ENCODE measurements around the gene PIKFYVE. TPM values are rescaled to one million over a fixed set of nuclear protein-coding genes. Genes with fewer than 3 reads are reported as not detected.

PIKFYVE gene, protein sequence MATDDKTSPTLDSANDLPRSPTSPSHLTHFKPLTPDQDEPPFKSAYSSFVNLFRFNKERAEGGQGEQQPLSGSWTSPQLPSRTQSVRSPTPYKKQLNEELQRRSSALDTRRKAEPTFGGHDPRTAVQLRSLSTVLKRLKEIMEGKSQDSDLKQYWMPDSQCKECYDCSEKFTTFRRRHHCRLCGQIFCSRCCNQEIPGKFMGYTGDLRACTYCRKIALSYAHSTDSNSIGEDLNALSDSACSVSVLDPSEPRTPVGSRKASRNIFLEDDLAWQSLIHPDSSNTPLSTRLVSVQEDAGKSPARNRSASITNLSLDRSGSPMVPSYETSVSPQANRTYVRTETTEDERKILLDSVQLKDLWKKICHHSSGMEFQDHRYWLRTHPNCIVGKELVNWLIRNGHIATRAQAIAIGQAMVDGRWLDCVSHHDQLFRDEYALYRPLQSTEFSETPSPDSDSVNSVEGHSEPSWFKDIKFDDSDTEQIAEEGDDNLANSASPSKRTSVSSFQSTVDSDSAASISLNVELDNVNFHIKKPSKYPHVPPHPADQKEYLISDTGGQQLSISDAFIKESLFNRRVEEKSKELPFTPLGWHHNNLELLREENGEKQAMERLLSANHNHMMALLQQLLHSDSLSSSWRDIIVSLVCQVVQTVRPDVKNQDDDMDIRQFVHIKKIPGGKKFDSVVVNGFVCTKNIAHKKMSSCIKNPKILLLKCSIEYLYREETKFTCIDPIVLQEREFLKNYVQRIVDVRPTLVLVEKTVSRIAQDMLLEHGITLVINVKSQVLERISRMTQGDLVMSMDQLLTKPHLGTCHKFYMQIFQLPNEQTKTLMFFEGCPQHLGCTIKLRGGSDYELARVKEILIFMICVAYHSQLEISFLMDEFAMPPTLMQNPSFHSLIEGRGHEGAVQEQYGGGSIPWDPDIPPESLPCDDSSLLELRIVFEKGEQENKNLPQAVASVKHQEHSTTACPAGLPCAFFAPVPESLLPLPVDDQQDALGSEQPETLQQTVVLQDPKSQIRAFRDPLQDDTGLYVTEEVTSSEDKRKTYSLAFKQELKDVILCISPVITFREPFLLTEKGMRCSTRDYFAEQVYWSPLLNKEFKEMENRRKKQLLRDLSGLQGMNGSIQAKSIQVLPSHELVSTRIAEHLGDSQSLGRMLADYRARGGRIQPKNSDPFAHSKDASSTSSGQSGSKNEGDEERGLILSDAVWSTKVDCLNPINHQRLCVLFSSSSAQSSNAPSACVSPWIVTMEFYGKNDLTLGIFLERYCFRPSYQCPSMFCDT (N-terminal part only)
- 38.1 and 44.8 TPM in 2 replicates for total RNA-seq

DNA sequence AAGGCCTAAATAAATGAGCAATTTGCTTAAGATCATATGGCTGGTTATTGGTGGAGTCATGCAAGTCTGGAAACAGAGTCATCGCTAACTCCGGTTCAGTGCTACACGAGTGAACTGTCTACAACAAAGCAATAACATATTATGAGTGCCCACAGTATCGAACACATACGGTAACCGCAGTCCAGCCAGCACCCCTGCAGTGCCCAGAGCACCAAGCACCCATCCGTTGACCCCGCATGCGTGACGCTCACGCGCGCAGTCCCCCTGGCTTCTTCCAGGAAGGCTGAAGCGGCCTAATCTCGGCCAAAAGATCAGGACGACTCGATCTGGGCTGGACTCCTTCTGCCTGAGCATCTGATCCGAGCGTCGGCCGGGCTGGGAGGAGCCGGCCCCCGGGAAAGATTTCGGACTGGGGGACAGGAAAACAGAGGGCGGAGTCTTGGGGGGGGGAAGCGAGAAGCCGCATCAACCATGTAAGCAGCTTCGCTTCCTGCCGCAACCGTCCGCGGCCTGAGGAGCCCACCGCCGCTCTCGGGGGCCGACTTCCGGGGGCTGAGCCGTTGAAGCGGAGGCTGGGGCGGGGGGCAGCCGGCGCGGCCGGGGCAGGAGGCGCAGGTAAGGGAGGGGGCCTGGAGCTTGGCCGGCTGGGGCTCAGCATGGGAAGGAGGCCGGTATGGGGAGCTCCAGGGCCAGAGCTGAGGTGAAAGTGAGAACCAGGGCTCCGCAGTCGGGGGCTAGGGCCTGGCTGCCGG, at the start of gene PIKFYVE:
Gene PIKFYVE, plus strand, starts transcription at position 455 of the 752 bp plus-strand sequence. CDS start 5,265 bp downstream, outside the sequence.

DNA sequence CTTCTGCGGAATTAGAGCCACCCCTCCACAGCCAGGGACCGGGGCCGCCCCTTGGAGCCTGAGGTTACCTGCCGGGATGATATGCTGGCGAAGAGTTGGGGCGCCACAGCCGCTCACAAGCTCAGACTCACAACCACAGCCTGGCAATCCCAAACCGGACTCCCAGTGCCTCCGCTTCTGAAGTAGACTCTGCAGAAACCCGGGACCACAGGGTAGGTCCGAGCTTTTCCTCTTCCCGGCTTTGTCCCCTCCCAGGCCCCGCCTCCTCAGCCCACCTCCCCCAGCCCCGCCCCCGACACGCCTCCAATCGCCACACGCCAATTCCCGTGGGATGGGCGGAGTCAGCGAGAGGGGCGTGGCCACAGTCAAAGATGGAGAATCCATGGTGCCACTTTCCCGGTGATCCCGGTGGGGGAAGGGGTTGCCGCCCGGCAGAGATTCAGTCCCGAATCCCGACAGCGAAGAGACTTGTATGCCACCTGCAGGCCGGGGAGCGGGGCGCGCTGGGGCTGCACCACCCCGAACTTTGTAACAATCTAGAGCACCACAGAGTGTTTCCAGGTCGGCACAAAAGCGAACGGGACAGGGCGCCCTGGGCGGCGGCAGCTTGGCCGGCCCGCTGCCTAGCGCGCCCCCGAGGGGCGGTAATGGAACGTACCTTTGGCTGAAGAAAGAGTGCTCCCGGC, 11.0 kb upstream of the PIKFYVE start, which contains the start of gene IDH1:
Gene IDH1, minus strand, starts transcription at position 201 of the 686 bp plus-strand sequence. CDS start 3,520 bp downstream, outside the sequence.

DNA sequence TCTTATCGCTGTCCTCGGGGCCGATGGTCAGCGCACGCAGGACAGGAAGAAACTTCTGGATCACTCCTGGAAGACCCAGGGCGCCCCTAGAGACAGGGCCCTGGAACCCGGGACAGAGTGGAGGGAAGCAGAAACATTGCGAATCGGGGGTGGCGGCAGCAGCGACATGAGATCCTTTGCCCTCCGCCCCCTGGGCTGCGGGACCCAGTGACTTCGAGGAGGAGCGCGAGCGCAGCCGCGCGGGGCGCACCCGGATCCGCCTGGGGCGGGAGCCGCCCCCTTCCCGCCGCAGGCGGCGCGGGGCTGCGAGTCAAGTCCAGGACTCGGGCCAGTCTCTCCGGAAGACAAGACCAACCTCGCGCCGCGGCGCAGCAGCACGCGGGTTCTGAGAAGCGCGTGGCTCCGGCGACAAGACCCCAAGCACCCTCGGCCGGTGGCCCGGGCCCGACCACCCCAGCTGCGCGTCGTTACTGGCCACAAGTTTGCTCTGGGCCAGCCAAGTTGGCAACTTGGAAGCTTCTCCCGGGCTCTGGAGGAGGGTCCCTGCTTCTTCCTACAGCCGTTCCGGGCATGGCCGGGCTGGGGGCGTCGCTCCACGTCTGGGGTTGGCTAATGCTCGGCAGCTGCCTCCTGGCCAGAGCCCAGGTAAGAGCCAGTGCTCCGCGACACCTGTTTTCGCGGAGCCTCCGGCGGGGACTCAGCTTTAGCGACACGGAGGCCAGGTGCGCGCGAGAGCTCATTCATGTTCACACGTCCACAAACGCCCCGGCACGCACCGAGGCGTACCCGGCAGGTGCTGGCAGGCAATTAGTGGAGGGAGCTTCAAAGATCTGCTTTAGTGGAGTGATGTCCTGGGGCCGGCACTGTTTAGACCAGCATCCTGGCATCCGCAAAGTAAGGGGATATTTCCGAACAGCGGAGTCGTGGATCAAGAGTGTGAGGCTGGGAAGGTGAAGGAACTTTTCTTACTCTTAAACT, 140.7 kb downstream of the PIKFYVE start, which contains the start of gene PTH2R:
Gene PTH2R, plus strand, starts transcription at position 319 of the 978 bp plus-strand sequence. Its CDS starts 252 bp downstream, at position 571.

Other genes with a start within 250 kb of the PIKFYVE start
- 11.7 and 16.6 TPM in 2 replicates for gene PLEKHM3, start 240.7 kb upstream of the PIKFYVE start, total RNA-seq
- gene CRYGD, start 141.7 kb upstream of the PIKFYVE start, total RNA-seq: not detected in 2 replicates
- not detected in 2 replicates for gene CRYGC, start 136.4 kb upstream of the PIKFYVE start, total RNA-seq
- gene CRYGB, start 120.1 kb upstream of the PIKFYVE start, total RNA-seq: not detected in 2 replicates
- gene CRYGA, start 102.7 kb upstream of the PIKFYVE start, total RNA-seq: not detected in 2 replicates
- not detected in 2 replicates for gene C2orf80, start 76.2 kb upstream of the PIKFYVE start, total RNA-seq
- gene IDH1, start 11.2 kb upstream of the PIKFYVE start, total RNA-seq: 232 and 330 TPM in 2 replicates
- gene PTH2R, start 140.5 kb downstream of the PIKFYVE start, total RNA-seq: 0.25 TPM in 1 of 2 replicates, not detected in the other

All from uterine smooth muscle cell (primary cell).